Loucy (cell line): ENCODE data around the gene SV2A.

Source experiments
- EZH2phosphoT487 ChIP-seq: fragments of 200-600 bp; IDR thresholded peaks from 2 replicates; pipeline ENCODE4 v1.6.1; 2018; ENCODE audit warnings: antibody characterized with exemption, mild to moderate bottlenecking, moderate library complexity, borderline replicate concordance
- TF ChIP-seq, protein P1 (sequence below): fragments of 200-600 bp; sonication (generic); conservative IDR thresholded peaks from 2 replicates; pipeline ENCODE4 v1.5.1; 2014; ENCODE audit warnings: mild to moderate bottlenecking, antibody characterized with exemption, low read length

DNA sequence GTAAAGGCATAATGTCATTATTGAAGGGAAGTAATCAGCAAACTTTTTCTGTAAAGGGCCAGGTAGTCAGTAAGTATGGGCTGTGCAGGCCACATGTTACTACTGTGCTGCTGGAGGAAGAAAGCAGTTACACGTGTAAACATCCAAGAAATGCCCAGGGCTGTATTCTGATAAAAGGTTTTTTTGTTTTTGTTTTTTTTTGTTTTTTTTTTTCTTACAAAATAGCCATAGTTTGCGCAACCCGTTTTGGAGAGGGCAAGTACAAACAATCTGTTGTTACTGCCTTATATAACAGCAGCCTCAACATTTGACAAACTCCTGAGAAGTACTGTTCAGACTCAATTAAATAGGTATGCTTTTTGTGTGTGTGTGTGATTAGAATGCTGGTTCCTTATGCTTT is 45.7 kb upstream of the SV2A start:
- no peak for TF ChIP-seq EZH2phosphoT487
- TF ChIP-seq, protein P1, sequence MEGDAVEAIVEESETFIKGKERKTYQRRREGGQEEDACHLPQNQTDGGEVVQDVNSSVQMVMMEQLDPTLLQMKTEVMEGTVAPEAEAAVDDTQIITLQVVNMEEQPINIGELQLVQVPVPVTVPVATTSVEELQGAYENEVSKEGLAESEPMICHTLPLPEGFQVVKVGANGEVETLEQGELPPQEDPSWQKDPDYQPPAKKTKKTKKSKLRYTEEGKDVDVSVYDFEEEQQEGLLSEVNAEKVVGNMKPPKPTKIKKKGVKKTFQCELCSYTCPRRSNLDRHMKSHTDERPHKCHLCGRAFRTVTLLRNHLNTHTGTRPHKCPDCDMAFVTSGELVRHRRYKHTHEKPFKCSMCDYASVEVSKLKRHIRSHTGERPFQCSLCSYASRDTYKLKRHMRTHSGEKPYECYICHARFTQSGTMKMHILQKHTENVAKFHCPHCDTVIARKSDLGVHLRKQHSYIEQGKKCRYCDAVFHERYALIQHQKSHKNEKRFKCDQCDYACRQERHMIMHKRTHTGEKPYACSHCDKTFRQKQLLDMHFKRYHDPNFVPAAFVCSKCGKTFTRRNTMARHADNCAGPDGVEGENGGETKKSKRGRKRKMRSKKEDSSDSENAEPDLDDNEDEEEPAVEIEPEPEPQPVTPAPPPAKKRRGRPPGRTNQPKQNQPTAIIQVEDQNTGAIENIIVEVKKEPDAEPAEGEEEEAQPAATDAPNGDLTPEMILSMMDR = no peak
